NCI-H2107 treated with DMSO at 0.1 percent for 48 hours (cell line): ENCODE results near the gene SLPI.

Experiments
- DNase-seq: peaks from one replicate; lab custom pipeline; 2025; ENCODE audit not compliant: unreplicated experiment; lab: John Stamatoyannopoulos, UW

SLPI gene

DNA sequence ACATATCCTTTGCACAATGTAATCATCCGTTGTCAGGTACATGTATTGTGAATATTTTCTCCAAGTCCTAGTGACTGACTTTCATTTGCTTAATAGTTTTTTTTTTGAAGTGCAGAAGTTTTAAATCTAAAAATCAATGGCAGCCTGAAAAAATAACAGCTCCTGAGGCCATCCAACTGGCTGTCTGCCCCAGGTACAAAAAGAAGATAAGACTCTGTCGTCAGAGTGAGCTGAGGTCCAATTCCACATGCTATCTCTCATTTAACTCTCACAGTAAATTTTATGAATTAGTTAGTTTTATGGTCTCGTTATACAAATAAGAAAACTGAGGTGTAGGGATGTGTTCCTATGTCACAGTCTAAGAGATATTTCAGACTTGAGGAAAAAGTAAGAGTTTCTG, 21.0 kb upstream of the SLPI start:
- DNase-seq: no peak

DNA sequence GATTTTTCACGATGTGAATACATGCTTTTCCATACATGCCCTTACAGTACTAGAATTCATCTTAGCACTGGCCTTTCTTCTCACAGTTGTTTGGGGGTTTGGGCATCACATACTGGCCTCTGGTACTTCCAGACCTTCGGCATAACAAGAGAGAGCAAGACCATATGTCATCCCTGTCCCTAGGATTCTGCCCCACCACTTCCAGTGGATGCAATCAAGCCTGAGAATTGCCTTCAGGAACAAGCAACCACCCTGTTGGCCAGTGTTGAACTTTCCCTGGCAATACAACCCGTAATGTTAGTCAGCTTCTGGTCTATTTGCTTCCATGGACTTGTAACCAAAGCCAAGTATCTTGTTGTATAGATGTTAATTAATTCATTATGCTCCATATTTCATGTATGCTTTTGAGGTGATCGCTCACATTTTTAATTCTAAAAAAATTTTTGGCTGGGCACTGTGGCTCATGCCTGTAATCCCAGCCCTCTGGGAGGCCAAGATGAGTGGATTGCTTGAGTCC, 15.4 kb upstream of the SLPI start:
- DNase-seq: no peak

DNA sequence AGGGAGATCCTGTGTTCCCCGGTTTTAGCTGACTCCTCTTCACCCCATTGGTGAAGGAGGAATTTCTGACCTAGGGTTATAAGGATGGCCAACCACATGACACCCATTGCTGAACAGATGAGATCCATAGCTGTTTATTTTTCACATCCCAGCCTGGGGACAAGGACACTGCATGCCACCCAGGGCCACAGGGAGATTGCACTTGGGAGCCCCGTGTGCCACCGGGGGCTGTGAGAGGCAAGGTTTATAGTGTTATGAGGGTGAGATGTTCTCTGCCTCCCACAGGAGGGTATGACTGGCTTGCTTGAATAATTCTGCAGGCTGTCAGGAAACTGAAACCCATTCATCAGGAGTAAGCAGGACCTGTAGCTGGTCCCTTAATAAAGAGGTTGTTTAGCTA, 14.7 kb upstream of the SLPI start:
- DNase-seq: no peak

DNA sequence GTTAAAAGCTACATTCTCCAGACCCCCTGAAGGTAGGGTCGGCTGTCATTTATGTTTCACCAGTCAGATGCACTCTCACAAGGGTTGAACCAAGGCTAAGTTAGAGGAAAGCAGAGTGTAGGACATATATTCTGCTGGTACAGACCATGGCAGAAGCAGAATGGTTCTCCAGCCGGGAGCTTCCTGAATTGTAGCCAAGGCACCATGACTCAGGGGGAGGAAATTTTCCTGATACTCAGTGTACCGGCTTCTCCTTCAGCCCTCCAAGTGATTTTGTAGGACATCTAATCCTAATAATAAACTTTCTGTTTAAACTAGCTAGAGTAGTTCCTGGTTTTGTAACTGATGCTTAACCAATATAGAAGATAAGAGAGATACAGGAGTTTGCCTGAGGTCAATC, 14.2 kb upstream of the SLPI start:
- DNase-seq: no peak

DNA sequence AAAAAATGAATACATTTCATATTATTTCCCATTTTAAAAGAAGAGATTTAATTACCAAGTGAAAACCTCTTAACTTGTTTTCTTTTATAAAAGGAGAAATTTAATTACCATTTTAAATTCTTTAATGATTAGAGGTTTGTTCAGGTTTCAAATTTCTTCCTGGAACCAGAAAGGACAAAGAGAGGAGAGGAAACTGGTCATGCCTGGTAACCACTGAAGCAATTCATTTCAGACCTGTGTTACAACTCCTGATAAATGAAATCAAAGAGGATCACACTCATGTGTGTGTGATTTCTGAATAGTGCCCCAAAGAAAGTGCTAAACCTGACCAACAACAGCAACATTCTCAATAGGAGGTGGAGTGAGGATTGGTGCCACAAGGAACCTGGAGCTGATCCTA, 12.6 kb upstream of the SLPI start:
- no peak for DNase-seq

DNA sequence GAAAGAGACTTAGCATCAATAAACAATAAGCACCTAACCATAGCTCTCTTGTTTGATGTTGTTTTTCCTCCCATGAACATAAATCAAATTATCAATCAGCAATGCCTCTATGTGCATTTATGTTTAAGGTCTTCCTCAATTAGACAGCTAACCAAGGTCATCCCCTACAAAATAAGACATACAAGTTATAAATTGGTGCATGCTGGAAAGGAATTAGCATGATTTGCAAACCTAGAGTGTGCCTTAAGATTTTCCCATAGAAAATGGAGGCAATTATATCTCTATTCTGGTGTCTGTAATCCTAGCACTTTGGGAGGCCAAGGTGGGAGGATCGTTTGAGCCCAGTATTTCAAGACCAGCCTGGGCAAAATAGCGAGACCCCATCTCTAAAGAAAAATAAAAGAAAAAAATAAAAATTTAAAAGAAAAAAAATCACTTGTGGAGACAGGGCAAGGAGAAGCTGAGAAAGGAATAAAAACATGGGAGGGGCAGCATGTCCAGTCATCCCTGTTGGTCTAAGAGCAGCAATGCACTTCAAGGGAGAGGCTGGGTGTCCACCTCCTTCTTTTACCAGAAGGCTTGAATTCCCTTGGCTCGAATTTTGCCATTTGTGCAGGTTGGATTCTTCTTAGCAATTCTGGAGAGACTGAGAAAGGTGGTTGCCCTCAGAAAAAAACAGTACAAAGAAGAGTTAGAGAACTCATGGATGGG, 9.3 kb upstream of the SLPI start:
- no peak for DNase-seq

DNA sequence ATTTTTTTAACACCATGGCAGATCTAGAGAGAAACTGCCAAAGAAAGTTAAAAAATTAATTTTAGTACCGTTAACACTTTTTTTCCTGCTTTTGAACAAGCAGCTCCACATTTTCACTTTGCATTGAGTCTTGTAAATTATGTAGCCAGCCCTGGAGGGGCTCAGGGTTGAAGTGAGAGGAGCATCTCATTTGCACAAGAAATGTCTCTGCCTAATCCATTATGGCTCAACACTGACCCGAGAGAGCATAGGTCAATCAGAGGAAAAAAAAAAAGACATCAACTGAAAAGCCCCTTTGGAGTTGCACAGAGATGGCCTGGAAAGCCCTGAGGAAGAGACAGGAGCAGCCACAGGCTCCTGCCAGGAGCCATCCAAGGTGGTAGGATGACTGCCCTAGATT, 4.3 kb upstream of the SLPI start:
- no peak for DNase-seq

DNA sequence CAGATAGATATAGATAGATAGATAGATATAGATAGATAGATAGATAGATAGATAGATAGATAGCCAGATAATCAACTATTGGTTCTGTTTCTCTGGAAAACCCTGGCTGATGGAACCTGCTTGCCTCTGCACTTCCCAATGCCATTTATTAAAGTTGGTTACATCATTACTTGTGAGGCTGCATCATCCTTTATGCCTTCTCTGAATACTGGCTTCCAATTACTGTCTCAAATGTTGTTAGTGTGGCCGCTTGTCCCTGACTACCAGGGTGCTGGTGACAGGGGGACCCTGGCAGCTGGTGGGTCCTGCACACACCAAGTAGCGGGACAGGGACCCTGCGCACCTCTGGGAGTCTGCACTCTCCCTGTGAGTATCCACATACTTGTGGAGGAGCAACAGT, 3.9 kb upstream of the SLPI start:
- DNase-seq: no peak

DNA sequence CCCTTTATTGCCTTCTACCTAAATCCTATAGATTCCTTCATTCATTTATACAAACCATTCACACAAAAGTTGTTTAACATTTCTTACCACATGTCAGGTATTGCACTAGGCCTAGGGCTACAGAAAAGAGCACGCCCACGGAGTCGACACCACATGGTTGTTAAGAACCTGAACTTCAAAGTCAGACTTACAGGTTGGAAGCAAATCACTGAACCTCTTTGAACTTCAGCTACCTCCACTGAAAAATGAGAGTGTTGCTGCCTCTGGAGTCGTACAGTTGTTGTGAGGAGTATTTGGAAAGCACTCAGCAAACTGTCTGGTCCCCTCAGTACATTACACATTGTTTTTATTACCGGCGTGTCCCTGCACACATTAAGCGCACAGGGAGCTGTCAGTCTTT, 3.3 kb upstream of the SLPI start:
- no peak for DNase-seq

DNA sequence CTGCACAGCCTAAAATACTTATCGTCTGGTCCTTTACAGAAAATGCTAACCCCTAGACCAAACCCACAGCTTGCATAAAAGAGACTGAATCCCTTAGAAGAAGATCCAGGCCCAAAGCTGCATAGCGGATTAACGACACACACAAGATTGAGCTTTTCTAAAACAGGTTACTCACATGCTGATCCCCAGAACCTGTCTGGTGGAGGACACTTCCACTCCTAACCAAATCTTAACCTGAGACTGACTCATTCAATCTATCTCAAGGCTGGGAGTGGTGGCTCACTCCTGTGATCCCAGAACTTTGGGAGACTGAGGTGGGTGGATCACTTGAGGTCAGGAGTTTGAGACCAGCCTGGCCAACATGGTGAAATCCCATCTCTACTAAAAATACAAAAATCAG, 2.8 kb upstream of the SLPI start:
- DNase-seq: no peak

DNA sequence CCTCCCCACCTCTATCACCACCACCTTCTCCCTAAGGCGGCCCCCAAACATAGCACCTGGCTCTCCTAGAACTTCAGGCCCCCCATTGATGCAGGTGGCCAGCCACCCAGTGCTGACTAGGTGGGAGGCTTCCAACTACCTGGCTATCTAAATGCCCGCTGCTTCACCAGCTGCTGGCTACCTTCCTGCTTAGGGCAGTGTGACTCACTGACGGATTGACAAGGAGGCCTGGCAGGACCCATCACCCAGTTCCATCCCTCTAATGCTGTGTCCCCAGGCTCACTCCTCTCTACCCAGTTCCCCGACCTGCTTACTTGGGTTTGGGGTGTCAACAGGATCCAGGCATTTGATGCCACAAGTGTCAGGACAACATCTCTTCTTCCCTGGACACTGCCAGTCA, 1.1 kb downstream of the SLPI start:
- no peak for DNase-seq

DNA sequence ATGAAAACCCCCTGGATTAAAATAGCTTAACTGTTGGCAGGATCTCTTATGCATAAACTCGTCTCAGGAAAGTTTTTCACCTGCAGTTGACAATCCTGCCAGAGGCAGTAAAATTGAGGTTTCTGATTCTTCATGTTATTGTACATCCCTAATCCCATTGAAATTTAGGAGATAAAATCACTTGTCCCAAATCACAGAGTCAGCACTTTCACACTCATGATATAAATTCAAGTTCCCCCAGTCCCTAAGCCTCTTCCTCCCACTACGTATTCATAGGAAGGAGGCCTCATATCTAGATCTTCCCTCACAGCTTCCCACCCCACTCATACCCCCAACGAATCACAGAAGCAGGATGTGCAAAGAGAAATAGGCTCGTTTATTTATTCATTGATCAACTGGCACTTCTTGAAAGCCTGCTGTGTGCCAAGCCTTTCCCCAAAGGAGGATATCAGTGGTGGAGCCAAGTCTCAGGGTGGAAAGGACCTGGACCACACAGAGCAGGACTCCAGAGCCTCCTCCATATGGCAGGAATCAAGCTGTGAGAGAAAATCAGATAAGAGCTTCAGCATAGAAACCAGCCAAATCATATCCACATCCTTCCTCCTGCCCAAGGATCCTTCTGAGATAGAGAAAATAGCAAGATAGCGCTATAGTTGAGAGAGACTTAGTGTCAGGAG, 2.3 kb downstream of the SLPI start:
- DNase-seq: no peak

DNA sequence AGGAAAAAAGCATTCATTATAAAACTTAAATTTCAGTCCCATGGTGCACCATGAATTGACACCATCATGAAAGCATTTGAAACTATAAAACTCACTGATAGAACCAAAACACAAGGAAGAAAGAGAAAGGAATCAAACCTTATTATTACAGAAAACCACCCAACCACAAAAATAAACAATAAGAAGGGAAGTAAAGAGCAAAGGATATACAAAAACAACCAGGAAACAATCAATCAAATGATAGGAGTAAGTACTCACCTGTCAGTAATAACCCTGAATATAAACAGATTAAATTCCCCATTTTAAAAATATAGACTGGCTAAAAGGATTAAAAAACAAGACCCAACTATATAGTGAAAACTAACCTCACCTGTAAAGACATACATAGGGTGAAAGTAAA, 5.8 kb downstream of the SLPI start:
- DNase-seq: no peak

DNA sequence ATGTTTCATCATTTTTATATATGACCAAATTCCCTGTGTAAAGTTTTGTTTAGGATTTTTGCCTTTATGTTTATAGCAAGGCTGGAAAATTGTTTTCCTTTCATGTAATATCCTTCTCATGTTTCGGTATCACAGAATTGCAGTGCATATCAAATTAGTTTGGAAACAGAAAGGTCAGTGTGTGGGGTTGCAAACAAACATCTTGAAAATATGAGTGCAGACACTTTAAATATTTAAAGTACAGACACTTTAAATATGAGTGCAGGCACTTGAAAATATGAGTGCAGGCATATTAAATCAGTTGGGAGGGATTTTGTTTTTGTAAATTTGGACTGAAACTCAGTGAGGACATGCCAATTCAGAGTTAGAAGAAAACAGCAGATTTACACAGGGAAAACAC, 6.5 kb downstream of the SLPI start:
- no peak for DNase-seq

DNA sequence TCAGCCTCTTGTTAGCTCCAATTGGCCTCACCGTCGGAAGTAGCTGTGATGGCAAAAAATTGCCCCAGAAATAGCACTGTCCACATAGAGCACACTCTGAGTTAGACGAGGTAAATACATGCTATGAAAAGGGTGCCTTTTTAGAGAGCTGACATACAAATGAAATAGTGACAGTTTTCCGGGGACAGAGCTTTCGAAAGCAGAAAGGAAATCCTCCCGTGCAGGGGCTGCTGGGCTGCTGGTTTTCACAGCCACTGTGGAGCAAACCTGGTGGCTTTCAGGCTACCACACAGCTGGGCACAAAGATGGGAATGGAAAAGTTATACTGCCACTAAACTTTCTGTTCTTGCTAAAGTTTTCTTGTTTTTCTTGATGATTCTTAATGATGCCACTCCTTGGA, 8.3 kb downstream of the SLPI start:
- DNase-seq: no peak

DNA sequence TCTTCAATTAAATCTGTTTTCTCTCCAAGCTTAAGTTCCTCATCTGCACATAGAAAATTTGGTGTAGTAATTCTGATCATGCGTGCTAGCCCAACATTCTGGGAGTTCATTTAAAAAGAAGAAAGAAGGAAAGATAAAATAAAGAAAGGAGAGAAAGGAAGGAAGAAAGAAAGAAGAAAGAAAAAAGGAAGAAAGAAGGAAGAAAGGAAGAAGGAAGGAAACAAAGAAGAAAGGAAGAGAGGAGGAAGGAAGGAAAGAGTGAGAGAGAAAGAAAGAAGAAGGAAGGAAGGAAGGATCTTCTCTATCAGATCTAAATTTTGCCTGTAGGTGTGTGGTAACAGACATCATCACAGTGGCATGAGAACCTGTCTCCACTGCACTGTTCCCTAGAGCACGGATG, 16.2 kb downstream of the SLPI start:
- DNase-seq: no peak

DNA sequence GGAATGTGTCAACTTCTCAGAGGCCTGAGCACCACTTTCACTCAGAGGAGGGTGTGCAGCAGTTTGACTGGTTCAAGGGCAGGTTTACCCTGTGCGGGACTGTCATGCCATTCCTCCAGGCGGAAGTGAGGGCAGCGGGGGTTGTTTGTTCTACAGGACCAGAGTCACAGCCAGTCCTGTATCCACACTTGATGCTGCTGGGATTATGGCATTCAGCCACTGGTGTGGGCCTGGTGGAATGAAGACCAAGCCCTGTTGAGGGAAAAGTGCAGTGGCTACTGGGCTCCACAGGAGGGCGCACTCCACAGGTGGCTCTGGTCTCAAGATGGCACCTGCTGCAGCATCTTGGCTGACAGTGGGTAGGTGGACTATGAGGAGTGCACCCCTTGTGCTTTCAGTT, 18.4 kb downstream of the SLPI start:
- DNase-seq: no peak

DNA sequence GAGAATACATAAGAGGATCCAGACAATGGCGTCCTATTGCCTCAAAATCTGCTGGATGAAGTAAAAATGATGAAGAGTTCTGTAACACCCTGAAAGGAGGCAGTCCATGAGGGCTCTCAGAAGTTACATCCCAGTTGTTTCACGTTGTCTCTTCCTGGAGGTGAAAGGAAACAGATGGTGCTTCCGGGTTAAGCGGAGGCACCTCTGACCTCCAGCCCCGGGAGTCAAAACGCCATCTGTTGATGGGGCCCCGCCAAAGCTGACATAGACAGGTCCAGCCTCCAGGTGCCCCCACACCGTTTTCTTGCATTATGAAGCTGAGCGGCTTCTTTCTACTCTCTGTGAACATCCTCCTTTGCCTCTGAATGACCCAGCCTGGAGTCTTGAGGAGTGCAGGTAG, 23.7 kb downstream of the SLPI start:
- DNase-seq: no peak

DNA sequence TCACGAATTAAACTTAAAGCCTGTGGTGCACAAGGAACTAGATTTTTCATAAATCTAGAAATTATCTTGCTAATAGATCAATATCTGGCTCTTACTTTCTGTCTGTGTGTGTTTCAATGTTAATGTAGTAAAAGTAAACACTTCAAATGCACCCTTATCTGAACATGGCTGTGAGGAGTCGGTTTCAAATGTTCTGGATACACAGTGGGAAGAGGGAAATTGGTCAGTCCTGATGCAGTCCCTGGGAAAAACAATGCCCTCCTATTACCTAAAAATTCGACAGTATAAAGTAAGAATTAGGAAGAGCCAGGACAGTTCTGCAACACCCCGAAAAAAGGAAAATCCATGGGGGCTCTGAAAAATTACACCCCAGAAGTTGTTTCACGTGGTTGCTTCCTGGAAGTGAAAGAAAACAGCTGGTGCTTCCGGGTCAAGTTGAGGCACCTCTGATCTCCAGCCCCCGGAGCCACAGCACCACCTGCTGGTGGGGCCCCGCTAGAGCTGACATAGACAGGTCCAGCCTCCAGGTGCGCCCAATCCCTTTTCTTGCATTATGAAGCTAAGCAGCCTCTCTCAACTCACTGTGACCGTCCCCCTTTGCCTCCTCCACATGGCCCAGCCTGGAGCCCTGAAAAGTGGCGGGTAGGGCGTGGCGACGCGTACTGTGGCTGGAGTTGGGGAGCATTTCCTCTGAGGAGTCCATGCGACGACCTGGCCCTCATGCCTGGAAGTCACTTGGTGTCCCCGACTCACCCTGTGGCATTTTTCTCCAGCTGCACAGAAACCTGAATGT, 24.9 kb downstream of the SLPI start:
- no peak for DNase-seq

DNA sequence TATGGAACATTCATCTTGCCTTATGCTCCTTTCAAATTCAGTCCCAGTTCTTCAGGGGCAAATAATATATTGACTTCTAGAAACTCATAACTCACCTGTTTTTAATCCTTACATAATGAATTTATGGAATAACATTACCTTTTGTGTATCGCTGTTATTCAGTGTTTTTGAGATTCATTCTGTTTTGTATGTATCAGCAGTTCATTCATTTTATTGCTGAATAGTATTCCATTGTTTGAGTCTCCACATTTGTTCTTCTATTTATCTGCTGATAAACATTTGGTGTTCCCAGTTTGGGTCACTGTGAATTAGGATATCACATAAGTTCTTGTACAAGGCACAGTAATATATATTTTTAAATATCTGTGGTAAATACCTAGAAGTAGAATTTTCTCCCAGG, 28.1 kb downstream of the SLPI start:
- no peak for DNase-seq

DNA sequence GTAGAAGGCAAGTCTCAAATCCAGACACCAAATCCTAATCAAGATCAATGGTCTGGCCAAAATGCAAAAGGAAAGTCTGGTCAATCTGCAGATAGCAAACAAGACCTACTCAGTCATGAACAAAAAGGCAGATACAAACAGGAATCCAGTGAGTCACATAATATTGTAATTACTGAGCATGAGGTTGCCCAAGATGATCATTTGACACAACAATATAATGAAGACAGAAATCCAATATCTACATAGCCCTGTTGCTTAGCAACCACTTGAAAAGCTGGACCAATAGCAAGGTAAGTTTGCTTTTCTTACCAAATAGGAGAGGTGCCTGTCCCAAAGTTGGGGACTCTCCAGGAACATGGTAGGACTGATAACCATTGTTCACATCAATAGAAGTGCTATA, 31.2 kb downstream of the SLPI start:
- no peak for DNase-seq

DNA sequence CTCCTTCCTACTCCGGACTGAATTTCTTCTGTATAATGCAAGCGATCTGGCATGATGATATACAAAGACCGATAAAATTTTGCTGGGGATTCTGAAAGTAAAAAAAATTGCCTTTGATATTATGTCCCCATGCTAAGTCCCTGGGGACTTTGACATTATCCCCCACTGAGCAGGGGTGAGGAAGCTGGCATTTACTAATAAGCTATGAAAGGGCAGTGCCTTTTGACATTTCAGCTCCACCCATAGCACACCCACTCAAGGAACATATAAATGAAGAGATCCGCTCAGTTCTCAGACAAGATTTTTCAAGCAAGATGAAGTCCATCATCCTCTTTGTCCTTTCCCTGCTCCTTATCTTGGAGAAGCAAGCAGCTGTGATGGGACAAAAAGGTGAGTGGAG, 33.3 kb downstream of the SLPI start, which contains the start of gene SEMG2:
SEMG2 (plus strand) TSS at position 298 of the 400 bp plus-strand sequence; CDS start at position 315, 17 bp downstream.
- no peak for DNase-seq
